GM06990 (cell line): ENCODE data around the gene GNA15.

ENCODE experiments used
- DNase-seq: peaks from one replicate; pipeline ENCODE4 v3.0.0-alpha.2; 2011; ENCODE audit not compliant: insufficient read length; ENCODE audit errors: extremely low read depth
- H3K27me3 ChIP-seq: replicated peaks from 2 replicates; pipeline ENCODE4 v1.6.0; 2011; ENCODE audit warnings: low read length; ENCODE audit not compliant: control insufficient read depth, insufficient read depth
- H3K36me3 ChIP-seq: 2 replicates; pipeline ENCODE4 v1.5.1; 2011; ENCODE audit warnings: low read length; ENCODE audit not compliant: control insufficient read depth, insufficient read depth
- H3K4me3 ChIP-seq: replicated peaks from 2 replicates; pipeline ENCODE4 v1.5.1; 2011; ENCODE audit warnings: low read depth, mild to moderate bottlenecking, control low read depth, low read length
- CTCF ChIP-seq: IDR thresholded peaks from 2 replicates; pipeline ENCODE4 v1.5.1; 2011; ENCODE audit warnings: low read length, control low read depth, mild to moderate bottlenecking, inconsistent platforms; ENCODE audit not compliant: insufficient read depth, poor library complexity, severe bottlenecking

Gene GNA15

GRCh38 chr19:3125900-3126524, 9.8 kb upstream of the GNA15 start:
- Histone ChIP-seq H3K36me3 (no peaks in the 10 kb centered on the region), H3K4me3 (no peak overlapping the region), H3K27me3 (no peaks in the 10 kb centered on the region)
- TF ChIP-seq CTCF: peak; percentile 91
- DNase-seq: peak; percentile 81

DNA sequence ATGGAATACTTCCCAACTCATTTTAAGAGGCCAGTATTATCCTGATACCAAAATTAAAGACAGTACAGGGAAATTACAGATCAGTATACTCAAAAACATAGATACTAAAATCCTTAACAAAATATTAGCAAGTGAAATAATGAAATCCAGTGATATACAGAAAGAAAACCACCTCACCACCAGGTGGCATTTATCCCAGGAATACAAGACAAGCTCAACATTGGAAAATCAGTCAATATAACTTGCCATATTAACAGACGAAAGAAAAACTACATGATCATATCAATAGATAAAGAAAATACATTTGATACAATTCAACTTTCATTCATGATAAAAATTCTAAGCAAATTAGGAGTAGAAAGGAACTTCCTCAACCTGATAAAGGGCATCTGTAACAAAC, 6.7 kb upstream of the GNA15 start:
- DNase-seq: peak; percentile 4

DNA sequence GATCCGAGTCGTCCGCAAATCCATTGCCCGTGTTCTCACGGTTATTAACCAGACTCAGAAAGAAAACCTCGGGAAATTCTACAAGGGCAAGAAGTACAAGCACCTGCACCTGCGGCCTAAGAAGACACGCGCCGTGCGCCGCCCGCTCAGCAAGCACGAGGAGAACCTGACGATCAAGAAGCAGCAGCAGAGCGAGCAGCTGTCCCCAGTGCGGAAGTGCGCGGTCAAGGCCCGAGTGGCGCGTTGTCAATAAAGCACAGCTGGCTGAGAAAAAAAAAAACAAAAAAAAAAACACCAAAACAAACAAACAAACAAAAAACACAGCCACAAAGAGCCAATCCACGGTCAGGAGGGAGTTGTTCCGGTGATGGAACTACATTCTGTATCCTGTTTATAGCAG, 4.7 kb upstream of the GNA15 start:
- DNase-seq: no peak
- no peaks in the 10 kb centered on the region for H3K27me3 ChIP-seq
- TF ChIP-seq CTCF: no peak

More for the DNA sequence above, 6.7 kb upstream of the GNA15 start:
- peak; percentile 44 for TF ChIP-seq CTCF
- no peak overlapping the region for H3K4me3 ChIP-seq
- no peaks in the 10 kb centered on the region for H3K27me3 ChIP-seq
- no peaks in the 10 kb centered on the region for H3K36me3 ChIP-seq

GRCh38 chr19:3132971-3133792, 2.7 kb upstream of the GNA15 start:
- Histone ChIP-seq H3K36me3 (no peaks in the 10 kb centered on the region), H3K27me3 (no peaks in the 10 kb centered on the region), H3K4me3 (peak overlapping the region; percentile 30)
- DNase-seq: peak; percentile 83
- TF ChIP-seq CTCF: no peak

More for the DNA sequence above, 4.7 kb upstream of the GNA15 start:
- Histone ChIP-seq H3K36me3 (no peaks in the 10 kb centered on the region), H3K4me3 (no peak overlapping the region)

GRCh38 chr19:3133793-3134116, 2.1 kb upstream of the GNA15 start:
- TF ChIP-seq CTCF: no peak
- no peak for DNase-seq
- H3K36me3 ChIP-seq: no peaks in the 10 kb centered on the region
- H3K27me3 ChIP-seq: no peaks in the 10 kb centered on the region
- H3K4me3 ChIP-seq: no peak overlapping the region

DNA sequence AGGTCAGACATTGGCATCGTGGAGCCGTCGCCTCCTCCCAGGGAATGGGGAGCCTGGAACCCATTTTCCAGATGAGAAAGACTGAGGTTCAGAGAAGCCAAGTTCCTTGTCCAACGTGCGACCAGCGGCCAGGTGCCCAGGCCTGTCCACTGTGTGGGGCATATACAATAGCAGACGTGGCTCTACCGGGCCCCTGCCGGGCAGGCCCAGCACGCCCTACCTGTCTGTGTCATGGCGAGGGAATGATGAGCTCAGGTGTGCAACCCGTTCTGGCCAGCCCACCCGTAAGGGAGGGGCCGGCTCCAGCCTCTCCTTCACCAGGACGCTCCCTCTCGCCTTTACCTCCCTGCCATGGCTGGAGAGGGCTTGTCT, 837 bp downstream of the GNA15 start:
- Histone ChIP-seq H3K27me3 (no peaks in the 10 kb centered on the region), H3K36me3 (no peaks in the 10 kb centered on the region), H3K4me3 (peak overlapping the region; percentile 72)
- no peak for DNase-seq
- no peak for TF ChIP-seq CTCF
